ENCODE measurements around the gene SUN1.

SUN1 gene, protein sequence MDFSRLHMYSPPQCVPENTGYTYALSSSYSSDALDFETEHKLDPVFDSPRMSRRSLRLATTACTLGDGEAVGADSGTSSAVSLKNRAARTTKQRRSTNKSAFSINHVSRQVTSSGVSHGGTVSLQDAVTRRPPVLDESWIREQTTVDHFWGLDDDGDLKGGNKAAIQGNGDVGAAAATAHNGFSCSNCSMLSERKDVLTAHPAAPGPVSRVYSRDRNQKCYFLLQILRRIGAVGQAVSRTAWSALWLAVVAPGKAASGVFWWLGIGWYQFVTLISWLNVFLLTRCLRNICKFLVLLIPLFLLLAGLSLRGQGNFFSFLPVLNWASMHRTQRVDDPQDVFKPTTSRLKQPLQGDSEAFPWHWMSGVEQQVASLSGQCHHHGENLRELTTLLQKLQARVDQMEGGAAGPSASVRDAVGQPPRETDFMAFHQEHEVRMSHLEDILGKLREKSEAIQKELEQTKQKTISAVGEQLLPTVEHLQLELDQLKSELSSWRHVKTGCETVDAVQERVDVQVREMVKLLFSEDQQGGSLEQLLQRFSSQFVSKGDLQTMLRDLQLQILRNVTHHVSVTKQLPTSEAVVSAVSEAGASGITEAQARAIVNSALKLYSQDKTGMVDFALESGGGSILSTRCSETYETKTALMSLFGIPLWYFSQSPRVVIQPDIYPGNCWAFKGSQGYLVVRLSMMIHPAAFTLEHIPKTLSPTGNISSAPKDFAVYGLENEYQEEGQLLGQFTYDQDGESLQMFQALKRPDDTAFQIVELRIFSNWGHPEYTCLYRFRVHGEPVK

DNA sequence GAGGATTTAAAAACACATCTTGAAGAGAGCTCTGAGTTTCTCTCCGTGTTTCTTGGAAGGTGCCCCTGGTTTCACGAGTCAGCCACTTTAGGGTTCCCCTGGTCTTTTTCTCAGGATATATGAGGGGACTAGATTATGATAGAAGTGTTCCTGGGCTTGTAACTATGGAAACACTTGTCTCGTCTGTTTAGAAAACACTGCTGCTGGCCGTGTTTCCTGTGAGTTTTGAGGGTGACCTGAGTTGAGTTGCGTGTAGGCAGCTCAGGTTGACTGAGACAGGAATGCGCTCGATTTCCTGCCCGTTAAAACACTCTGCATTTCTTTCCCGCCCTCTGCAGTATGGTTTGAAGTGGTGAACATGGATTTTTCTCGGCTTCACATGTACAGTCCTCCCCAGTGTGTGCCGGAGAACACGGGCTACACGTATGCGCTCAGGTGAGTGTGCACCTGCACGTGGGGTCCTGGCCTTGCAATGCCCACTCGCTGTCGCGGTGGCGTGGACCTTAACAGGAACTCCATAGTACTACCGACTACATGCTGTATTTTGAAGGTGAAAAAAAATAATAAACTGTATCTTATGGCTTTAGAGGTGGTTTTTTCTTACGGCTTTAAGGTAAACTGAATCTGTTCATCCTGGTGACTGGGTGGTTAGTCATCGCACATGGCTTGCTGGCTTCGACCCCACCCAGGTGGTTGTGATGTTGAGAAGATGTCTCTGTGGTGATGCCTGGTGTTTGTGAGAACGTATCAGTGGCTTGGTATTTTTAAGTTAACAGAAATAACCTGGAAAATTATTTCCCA lies at the start of gene SUN1:
Gene SUN1, plus strand, starts transcription at position 310 of the 801 bp plus-strand sequence. Its CDS starts 49 bp downstream, at position 359.
- FAIRE-seq (no peak), DNase-seq (ENCODE audit: insufficient read length, low spot score) (no peak)
- TF ChIP-seq, protein P1, sequence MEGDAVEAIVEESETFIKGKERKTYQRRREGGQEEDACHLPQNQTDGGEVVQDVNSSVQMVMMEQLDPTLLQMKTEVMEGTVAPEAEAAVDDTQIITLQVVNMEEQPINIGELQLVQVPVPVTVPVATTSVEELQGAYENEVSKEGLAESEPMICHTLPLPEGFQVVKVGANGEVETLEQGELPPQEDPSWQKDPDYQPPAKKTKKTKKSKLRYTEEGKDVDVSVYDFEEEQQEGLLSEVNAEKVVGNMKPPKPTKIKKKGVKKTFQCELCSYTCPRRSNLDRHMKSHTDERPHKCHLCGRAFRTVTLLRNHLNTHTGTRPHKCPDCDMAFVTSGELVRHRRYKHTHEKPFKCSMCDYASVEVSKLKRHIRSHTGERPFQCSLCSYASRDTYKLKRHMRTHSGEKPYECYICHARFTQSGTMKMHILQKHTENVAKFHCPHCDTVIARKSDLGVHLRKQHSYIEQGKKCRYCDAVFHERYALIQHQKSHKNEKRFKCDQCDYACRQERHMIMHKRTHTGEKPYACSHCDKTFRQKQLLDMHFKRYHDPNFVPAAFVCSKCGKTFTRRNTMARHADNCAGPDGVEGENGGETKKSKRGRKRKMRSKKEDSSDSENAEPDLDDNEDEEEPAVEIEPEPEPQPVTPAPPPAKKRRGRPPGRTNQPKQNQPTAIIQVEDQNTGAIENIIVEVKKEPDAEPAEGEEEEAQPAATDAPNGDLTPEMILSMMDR (IDR thresholded peaks at IDR 0.05; ENCODE audit: insufficient read depth, missing control alignments): no peak

DNA sequence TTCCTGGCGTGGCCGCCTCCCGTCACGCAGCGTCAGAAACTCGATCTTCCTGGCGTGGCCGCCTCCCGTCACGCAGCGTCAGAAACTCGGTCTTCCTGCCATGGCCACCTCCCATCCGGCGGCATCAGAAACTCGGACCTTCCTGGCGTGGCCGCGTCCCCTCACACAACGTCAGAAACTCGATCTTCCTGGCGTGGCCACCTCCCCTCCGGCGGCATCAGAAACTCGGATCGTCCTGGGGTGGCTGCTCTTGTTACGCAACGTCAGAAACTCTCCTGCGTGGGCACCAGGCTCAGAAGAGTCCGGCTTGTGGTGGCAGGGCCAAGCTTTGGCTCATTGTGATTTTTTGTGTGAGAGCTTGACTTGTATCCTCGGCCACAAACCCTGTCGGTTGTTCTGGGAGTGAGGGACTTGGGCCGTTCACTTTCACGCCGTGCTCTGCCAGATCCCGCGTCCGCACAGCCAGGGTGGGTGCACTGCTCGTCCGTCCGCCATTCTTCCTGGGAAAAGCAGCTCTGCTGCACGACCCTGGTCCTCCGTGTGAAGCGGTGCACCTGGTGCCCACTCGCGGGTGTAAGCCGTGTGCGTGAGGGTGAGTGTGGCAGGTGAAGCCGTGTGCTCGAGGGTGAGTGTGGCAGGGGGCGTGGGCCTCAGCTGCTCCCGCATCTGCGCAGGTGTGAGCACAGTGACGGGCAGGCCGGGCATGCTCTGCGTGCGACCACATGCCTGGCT lies 49.4 kb upstream of the SUN1 start:
- TF ChIP-seq, protein P1 (IDR thresholded peaks at IDR 0.05; ENCODE audit: insufficient read depth, missing control alignments): no peak
- FAIRE-seq (no peak), DNase-seq (ENCODE audit: insufficient read length, low spot score) (no peak)

DNA sequence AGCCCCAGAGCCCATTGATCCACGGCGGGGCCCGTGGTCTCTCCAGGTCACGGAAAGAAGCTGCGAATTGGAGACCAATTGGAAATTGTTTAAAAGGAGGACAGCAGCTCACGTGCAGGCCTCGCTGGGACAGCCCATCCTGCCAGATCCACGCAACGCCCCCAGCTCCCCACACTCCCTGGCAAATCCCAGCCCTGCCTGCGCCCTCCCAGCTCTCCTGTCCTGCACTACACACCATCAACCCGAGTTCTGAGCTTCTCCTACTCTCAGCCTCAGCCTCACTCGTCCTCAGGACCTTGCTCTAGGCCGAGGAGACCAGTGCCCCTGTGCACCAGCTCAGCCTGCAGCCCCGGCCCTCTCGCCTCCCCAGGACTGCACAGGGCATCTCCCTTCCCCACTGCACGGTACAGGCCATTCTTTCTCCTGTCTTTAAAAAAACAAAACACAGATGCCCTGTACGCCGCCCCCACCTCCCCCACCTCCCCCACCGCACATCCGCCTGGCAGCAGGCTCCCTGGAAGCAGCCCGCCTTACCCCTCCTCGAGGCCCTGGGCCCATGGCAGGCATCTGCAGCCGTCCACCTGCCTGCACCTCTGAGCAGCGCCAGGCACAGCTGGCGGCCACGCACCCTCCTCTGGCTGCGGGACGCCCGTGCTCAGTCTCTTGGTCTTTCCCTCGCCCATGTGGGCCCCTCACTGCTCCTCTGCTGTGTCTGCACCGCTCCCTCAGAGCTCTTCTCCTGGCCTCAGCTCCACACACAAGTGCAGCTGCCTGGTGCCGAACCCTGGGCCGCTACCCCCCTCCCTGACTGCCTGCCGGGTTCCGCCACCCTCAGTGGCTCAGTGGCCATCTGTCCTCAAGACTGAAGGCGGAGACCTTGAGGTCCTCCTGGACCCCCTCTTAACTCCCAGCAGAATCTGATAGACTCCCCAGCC lies 48.5 kb upstream of the SUN1 start:
- TF ChIP-seq, protein P1 (IDR thresholded peaks at IDR 0.05; ENCODE audit: insufficient read depth, missing control alignments): no peak
- no peak for FAIRE-seq
- DNase-seq (ENCODE audit: insufficient read length, low spot score): no peak

DNA sequence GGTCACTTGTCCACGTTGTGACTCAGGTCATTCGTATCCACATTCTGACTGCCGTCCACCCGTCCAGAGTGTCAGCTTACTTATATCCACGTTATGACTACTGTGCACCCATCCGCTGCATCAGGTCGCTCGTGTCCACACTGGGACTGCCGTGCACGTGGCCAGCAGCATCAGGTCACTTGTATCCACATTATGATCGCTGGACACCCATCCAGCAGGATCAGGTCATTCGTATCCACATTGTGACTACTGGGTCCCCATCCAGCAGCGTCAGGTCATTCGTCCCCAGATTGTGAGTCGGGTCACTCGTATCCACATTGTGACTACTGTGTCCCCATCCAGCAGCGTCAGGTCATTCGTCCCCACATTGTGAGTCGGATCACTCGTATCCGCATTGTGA lies 47.3 kb upstream of the SUN1 start:
- TF ChIP-seq, protein P1 (IDR thresholded peaks at IDR 0.05; ENCODE audit: insufficient read depth, missing control alignments): no peak
- no peak for FAIRE-seq
- DNase-seq (ENCODE audit: insufficient read length, low spot score): no peak

DNA sequence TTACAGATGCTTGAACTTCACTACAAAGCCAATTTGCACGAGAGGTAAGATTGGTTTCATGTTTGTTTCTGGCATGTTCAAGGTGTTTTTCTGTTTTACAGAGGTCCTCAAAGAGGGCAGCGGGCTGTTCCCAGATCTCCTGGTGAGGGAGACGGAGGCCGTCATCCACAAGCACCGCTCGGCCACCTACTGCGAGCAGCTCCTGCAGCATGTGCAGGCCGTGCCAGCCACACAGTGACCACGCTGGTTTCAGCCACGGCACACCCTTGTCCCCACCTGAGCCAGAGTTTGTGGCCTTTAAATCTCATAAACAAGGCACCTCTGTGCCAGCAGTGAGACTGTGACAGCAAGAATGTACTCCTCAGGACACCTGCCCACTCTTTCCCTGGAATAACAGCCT lies 46.9 kb upstream of the SUN1 start:
- DNase-seq (ENCODE audit: insufficient read length, low spot score) (no peak), FAIRE-seq (no peak)
- TF ChIP-seq, protein P1 (IDR thresholded peaks at IDR 0.05; ENCODE audit: insufficient read depth, missing control alignments): no peak

All from D721Med (cell line).